GM12878 (cell line): ENCODE results near the gene TDRD3. TPM values are rescaled to one million over a fixed set of nuclear protein-coding genes. Genes with fewer than 3 reads are reported as not detected.

Source experiments
- BACH1 ChIP-seq: fragments of 450-650 bp; IDR thresholded peaks from 2 replicates; pipeline ENCODE4 v1.6.1; 2017; ENCODE audit warnings: mild to moderate bottlenecking, borderline replicate concordance
- DPF2 ChIP-seq: fragments of 450-650 bp; IDR thresholded peaks from 2 replicates; pipeline ENCODE4 v1.6.1; 2017; ENCODE audit warnings: mild to moderate bottlenecking
- ESRRA ChIP-seq: IDR thresholded peaks from 2 replicates; pipeline ENCODE4 v1.6.1; 2012; ENCODE audit warnings: mild to moderate bottlenecking, low read length, improper control_type of control experiment
- ZNF622 ChIP-seq: fragments of 450-650 bp; IDR thresholded peaks from 2 replicates; pipeline ENCODE4 v1.6.1; 2017; ENCODE audit warnings: mild to moderate bottlenecking, inconsistent platforms
- ZSCAN29 ChIP-seq: fragments of 450-650 bp; IDR thresholded peaks from 2 replicates; pipeline ENCODE4 v1.6.1; 2017; ENCODE audit warnings: mild to moderate bottlenecking, moderate library complexity
- polyA plus RNA-seq, 11 experiments: library from polyadenylated mRNA; depleted of rRNA in 4 of 11; unstranded in 6 of 11; stranded (reverse) in 5 of 11; fragments of >200 nt; fragmentation: Nextera tagmentation in 4 of 11; fragmentation: Illumina TruSeq in 1 of 11; extraction: Ambion mirVana in 4 of 11; extraction: Trizol in 1 of 11; gene quantifications; 1 replicate in 1 of 11; 2 replicates in 10 of 11; pipeline versions ENCODE4 v1.2.1 to v1.2.3, GENCODE V29; 2011 to 2016; ENCODE audit warnings: inconsistent platforms in 2 of 11, missing spikeins in 2 of 11, low read depth in 1 of 11
- total RNA-seq, 4 experiments: library from RNA; depleted of rRNA in 3 of 4; stranded (reverse); fragments of >200 nt in 3 of 4; fragmentation: Illumina TruSeq in 1 of 4; extraction: Trizol in 1 of 4; gene quantifications; 2 replicates each; pipeline versions ENCODE4 v1.2.1 to v1.2.3, GENCODE V29; 2013 to 2021
- TF ChIP-seq, protein P1 (sequence below): fragments of 450-650 bp; conservative IDR thresholded peaks from 2 replicates; pipeline ENCODE4 v1.6.1; 2017; ENCODE audit warnings: mild to moderate bottlenecking, moderate library complexity
- TF ChIP-seq, protein P2 (sequence below): IDR thresholded peaks from 2 replicates; pipeline ENCODE4 v1.6.1; 2012; ENCODE audit warnings: low read depth, low read length, improper control_type of control experiment
- TF ChIP-seq, protein P3 (sequence below): fragments of 450-650 bp; IDR thresholded peaks from 2 replicates; pipeline ENCODE4 v1.6.1; 2017; ENCODE audit warnings: borderline replicate concordance

Gene TDRD3
- total and polyA plus RNA-seq, 10 of the 15 experiments (the other 5 are each of a cell fraction or from before 2014, with no cell fraction given): 8.4 to 27.9 (median 15.8) TPM

DNA sequence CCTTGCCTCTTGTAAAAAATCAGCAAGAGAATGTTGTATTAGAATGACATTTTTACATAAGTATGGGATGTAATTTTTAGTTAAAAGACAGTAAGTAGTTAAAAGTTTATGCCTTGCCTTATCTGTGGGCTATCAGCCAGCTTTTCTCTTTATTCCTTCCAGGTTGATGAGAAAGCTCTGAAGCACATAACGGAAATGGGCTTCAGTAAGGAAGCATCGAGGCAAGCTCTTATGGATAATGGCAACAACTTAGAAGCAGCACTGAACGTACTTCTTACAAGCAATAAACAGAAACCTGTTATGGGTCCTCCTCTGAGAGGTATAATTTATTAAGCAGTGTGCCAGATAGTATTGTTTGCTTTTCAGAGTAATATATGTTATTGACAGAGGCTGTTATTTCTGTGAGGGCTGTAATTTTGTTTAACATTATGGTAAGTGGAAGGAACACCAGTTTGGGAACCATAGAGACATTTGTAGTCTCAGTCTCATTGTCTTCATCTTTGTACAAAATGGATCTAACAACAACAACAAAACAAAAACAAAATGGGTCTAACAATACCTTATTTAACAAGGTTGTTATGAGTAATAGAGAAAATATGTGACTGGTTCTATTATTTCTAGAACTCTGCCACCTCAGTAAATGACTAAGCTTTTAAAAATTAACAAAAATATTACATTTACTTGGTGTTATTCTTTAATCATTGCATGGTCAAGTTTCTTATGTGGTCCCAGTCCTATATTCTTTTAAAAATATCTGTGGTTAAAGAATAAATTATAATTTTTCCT, 112.8 kb downstream of the TDRD3 start (continued):
- TF ChIP-seq, protein P1, sequence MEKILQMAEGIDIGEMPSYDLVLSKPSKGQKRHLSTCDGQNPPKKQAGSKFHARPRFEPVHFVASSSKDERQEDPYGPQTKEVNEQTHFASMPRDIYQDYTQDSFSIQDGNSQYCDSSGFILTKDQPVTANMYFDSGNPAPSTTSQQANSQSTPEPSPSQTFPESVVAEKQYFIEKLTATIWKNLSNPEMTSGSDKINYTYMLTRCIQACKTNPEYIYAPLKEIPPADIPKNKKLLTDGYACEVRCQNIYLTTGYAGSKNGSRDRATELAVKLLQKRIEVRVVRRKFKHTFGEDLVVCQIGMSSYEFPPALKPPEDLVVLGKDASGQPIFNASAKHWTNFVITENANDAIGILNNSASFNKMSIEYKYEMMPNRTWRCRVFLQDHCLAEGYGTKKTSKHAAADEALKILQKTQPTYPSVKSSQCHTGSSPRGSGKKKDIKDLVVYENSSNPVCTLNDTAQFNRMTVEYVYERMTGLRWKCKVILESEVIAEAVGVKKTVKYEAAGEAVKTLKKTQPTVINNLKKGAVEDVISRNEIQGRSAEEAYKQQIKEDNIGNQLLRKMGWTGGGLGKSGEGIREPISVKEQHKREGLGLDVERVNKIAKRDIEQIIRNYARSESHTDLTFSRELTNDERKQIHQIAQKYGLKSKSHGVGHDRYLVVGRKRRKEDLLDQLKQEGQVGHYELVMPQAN: no peak
- no peak for TF ChIP-seq ZNF622
- TF ChIP-seq BACH1: no peak
- TF ChIP-seq, protein P2, sequence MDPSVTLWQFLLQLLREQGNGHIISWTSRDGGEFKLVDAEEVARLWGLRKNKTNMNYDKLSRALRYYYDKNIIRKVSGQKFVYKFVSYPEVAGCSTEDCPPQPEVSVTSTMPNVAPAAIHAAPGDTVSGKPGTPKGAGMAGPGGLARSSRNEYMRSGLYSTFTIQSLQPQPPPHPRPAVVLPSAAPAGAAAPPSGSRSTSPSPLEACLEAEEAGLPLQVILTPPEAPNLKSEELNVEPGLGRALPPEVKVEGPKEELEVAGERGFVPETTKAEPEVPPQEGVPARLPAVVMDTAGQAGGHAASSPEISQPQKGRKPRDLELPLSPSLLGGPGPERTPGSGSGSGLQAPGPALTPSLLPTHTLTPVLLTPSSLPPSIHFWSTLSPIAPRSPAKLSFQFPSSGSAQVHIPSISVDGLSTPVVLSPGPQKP: no peak
- no peak for TF ChIP-seq ESRRA
- TF ChIP-seq DPF2: no peak
- no peak for TF ChIP-seq ZSCAN29
- TF ChIP-seq, protein P3, sequence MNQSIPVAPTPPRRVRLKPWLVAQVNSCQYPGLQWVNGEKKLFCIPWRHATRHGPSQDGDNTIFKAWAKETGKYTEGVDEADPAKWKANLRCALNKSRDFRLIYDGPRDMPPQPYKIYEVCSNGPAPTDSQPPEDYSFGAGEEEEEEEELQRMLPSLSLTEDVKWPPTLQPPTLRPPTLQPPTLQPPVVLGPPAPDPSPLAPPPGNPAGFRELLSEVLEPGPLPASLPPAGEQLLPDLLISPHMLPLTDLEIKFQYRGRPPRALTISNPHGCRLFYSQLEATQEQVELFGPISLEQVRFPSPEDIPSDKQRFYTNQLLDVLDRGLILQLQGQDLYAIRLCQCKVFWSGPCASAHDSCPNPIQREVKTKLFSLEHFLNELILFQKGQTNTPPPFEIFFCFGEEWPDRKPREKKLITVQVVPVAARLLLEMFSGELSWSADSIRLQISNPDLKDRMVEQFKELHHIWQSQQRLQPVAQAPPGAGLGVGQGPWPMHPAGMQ: no peak
